ENCODE data around the gene PDCD10. TPM values are rescaled to one million over a fixed set of nuclear protein-coding genes. Genes with fewer than 3 reads are reported as not detected.

PDCD10 gene
- total RNA-seq, 1 donor from 2014 or later, result 74.6 TPM

- peaks cover 3% of the 10 kb centered on the region for H3K36me3 Mint-ChIP-seq (ENCODE audit: low read depth, unreplicated experiment)
- H3K4me3 Mint-ChIP-seq (ENCODE audit: unreplicated experiment), result peak overlapping the region; percentile 68
- no peak for DNase-seq (ENCODE audit: low spot score)
- no peaks in the 10 kb centered on the region for H3K9me3 Mint-ChIP-seq (ENCODE audit: unreplicated experiment)
- H3K27ac Mint-ChIP-seq (ENCODE audit: unreplicated experiment), result peak overlapping the region; percentile 21
- no peak for TF ChIP-seq CTCF (IDR thresholded peaks at IDR 0.05; ENCODE audit: unreplicated experiment)
- H3K4me1 Mint-ChIP-seq (ENCODE audit: unreplicated experiment), result peaks cover 35% of the 10 kb centered on the region
- H3K27me3 Mint-ChIP-seq (ENCODE audit: unreplicated experiment), result no peaks in the 10 kb centered on the region
Measured at GRCh38 chr3:167731393-167731792, 3.3 kb downstream of the PDCD10 start.

GRCh38 chr3:167729591-167729990 is 5.1 kb downstream of the PDCD10 start:
- DNase-seq (ENCODE audit: low spot score), result no peak
- no peak for TF ChIP-seq CTCF (IDR thresholded peaks at IDR 0.05; ENCODE audit: unreplicated experiment)
- H3K27ac Mint-ChIP-seq (ENCODE audit: unreplicated experiment), result no peak overlapping the region
- H3K4me1 Mint-ChIP-seq (ENCODE audit: unreplicated experiment), result peaks cover 35% of the 10 kb centered on the region
- no peak overlapping the region for H3K4me3 Mint-ChIP-seq (ENCODE audit: unreplicated experiment)
- no peaks in the 10 kb centered on the region for H3K9me3 Mint-ChIP-seq (ENCODE audit: unreplicated experiment)
- H3K27me3 Mint-ChIP-seq (ENCODE audit: unreplicated experiment), result peaks cover 2% of the 10 kb centered on the region
- H3K36me3 Mint-ChIP-seq (ENCODE audit: low read depth, unreplicated experiment), result peaks cover 3% of the 10 kb centered on the region

DNA sequence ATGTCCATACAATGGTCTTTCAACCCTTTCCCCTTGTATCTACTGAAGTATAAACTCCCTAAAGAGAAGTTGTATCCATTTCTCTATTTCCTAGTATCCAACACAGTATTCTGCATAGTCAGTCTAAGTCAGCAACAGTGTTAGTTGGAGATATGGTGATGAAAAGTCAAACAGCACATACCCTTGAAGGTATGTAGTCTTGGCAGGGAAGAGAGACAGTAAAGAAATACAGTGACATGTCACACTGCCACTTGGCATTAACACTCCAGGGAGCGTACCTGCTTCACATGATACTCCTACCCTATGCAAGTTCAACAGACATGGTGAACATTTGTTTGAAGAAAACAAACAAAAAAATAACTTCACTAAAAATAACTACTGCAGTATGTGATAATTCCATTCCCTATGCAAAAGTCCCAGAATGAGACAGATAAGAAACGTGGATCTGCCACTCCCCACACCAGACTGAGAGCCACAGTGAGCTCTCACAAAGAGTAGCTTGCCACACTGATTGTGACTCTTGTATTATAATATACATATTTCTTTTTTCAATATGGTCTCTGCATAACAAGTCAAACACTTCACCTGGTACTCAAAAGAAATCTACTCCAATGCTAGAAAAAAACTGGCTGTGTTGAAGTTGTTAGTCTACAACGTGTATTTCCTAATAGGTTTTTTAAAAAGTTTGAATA is 5.9 kb downstream of the PDCD10 start:
- DNase-seq (ENCODE audit: low spot score), result no peak
- Mint-ChIP-seq H3K27me3 (ENCODE audit: unreplicated experiment) (peaks cover 2% of the 10 kb centered on the region), H3K4me3 (ENCODE audit: unreplicated experiment) (no peak overlapping the region), H3K36me3 (ENCODE audit: low read depth, unreplicated experiment) (peaks cover 3% of the 10 kb centered on the region), H3K9me3 (ENCODE audit: unreplicated experiment) (no peaks in the 10 kb centered on the region), H3K4me1 (ENCODE audit: unreplicated experiment) (peaks cover 43% of the 10 kb centered on the region), H3K27ac (ENCODE audit: unreplicated experiment) (no peak overlapping the region)
- no peak for TF ChIP-seq CTCF (IDR thresholded peaks at IDR 0.05; ENCODE audit: unreplicated experiment)

GRCh38 chr3:167728176-167728575 is 6.5 kb downstream of the PDCD10 start:
- TF ChIP-seq CTCF (IDR thresholded peaks at IDR 0.05; ENCODE audit: unreplicated experiment), result no peak
- no peak for DNase-seq (ENCODE audit: low spot score)
- H3K4me1 Mint-ChIP-seq (ENCODE audit: unreplicated experiment), result peaks cover 46% of the 10 kb centered on the region
- peaks cover 2% of the 10 kb centered on the region for H3K27me3 Mint-ChIP-seq (ENCODE audit: unreplicated experiment)
- H3K27ac Mint-ChIP-seq (ENCODE audit: unreplicated experiment), result peak overlapping the region; percentile 39
- no peak overlapping the region for H3K4me3 Mint-ChIP-seq (ENCODE audit: unreplicated experiment)
- H3K36me3 Mint-ChIP-seq (ENCODE audit: low read depth, unreplicated experiment), result peaks cover 3% of the 10 kb centered on the region
- no peaks in the 10 kb centered on the region for H3K9me3 Mint-ChIP-seq (ENCODE audit: unreplicated experiment)

- H3K36me3 Mint-ChIP-seq (ENCODE audit: low read depth, unreplicated experiment), result peaks cover 1% of the 10 kb centered on the region
- DNase-seq (ENCODE audit: low spot score), result no peak
- peak overlapping the region; percentile 94 for H3K27ac Mint-ChIP-seq (ENCODE audit: unreplicated experiment)
- H3K4me3 Mint-ChIP-seq (ENCODE audit: unreplicated experiment), result peak overlapping the region; percentile 47
- H3K27me3 Mint-ChIP-seq (ENCODE audit: unreplicated experiment), result peaks cover 2% of the 10 kb centered on the region
- H3K9me3 Mint-ChIP-seq (ENCODE audit: unreplicated experiment), result no peaks in the 10 kb centered on the region
- no peak for TF ChIP-seq CTCF (IDR thresholded peaks at IDR 0.05; ENCODE audit: unreplicated experiment)
- H3K4me1 Mint-ChIP-seq (ENCODE audit: unreplicated experiment), result peaks cover 38% of the 10 kb centered on the region
Measured at GRCh38 chr3:167723872-167724271, 10.8 kb downstream of the PDCD10 start.

Data from endothelial cell (in vitro differentiated cells).